ENCODE measurements around the gene CMTM4.
A peak's percentile ranks its signal among the peaks of the same experiment; 100 is the strongest.

CMTM4 gene

GRCh38 chr16:66605177-66605978, 91.2 kb downstream of the CMTM4 start:
- no peak for DNase-seq (ENCODE audit: low read depth, low spot score)
- TF ChIP-seq EZH2 (IDR thresholded peaks at IDR 0.05) (no peak), FOXP2 (optimal IDR thresholded peaks at IDR 0.05; ENCODE audit: control extremely low read depth, extremely low read length, insufficient read depth) (no peak), POLR2AphosphoS5 (IDR thresholded peaks at IDR 0.05; ENCODE audit: borderline replicate concordance, low read depth, low read length) (no peak)
- H3K36me3 ChIP-seq (ENCODE audit: insufficient read depth, low read length): peaks cover 11% of the 10 kb centered on the region; the same call in 1 of the 2 replicates
- no peaks in the 10 kb centered on the region for H3K9me3 ChIP-seq (ENCODE audit: low read depth, low read length)
- H3K4me3 ChIP-seq: peak overlapping the region; percentile 75
- H3K9ac ChIP-seq (ENCODE audit: insufficient read length): peak overlapping the region; percentile 69
- no peak overlapping the region for H3K27ac ChIP-seq

- Histone ChIP-seq H3K27ac (no peak within 1 kb of the TSS), H3K9ac (ENCODE audit: insufficient read length) (peak within 1 kb of the TSS; percentile 69), H3K4me3 (peak within 1 kb of the TSS; percentile 75), H3K9me3 (ENCODE audit: low read depth, low read length) (no peaks in the 10 kb centered on the region), H3K36me3 (ENCODE audit: insufficient read depth, low read length) (peaks cover 3% of the 10 kb centered on the region; the same call in 1 of the 2 replicates)
- no peak for DNase-seq (ENCODE audit: low read depth, low spot score)
- no peak for TF ChIP-seq FOXP2 (optimal IDR thresholded peaks at IDR 0.05; ENCODE audit: control extremely low read depth, extremely low read length, insufficient read depth)
- TF ChIP-seq EZH2 (IDR thresholded peaks at IDR 0.05): no peak
- no peak for TF ChIP-seq POLR2AphosphoS5 (IDR thresholded peaks at IDR 0.05; ENCODE audit: borderline replicate concordance, low read depth, low read length)
Observed at GRCh38 chr16:66604376-66605176, 92.0 kb downstream of the CMTM4 start, which contains the start of gene CMTM3. Gene CMTM3 (plus strand): TSS chr16:66604704. CDS start chr16:66604806, 102 bp downstream.

- no peak for DNase-seq (ENCODE audit: low read depth, low spot score)
- TF ChIP-seq EZH2 (IDR thresholded peaks at IDR 0.05) (no peak), POLR2AphosphoS5 (IDR thresholded peaks at IDR 0.05; ENCODE audit: borderline replicate concordance, low read depth, low read length) (no peak)
Observed at GRCh38 chr16:66603537-66604375, 92.8 kb downstream of the CMTM4 start.

GRCh38 chr16:66601471-66601870, 95.1 kb downstream of the CMTM4 start:
- Histone ChIP-seq H3K4me3 (no peak overlapping the region), H3K9ac (ENCODE audit: insufficient read length) (no peak overlapping the region), H3K27ac (no peak overlapping the region), H3K36me3 (ENCODE audit: insufficient read depth, low read length) (no peaks in the 10 kb centered on the region), H3K9me3 (ENCODE audit: low read depth, low read length) (no peaks in the 10 kb centered on the region)
- TF ChIP-seq EZH2 (IDR thresholded peaks at IDR 0.05): no peak
- TF ChIP-seq POLR2AphosphoS5 (IDR thresholded peaks at IDR 0.05; ENCODE audit: borderline replicate concordance, low read depth, low read length): no peak
- TF ChIP-seq FOXP2 (optimal IDR thresholded peaks at IDR 0.05; ENCODE audit: control extremely low read depth, extremely low read length, insufficient read depth): no peak
- no peak for DNase-seq (ENCODE audit: low read depth, low spot score)

More at GRCh38 chr16:66603537-66604375, 92.8 kb downstream of the CMTM4 start:
- no peaks in the 10 kb centered on the region for H3K9me3 ChIP-seq (ENCODE audit: low read depth, low read length)
- H3K9ac ChIP-seq (ENCODE audit: insufficient read length): peak overlapping the region; percentile 60
- H3K4me3 ChIP-seq: peak overlapping the region; percentile 75
- H3K27ac ChIP-seq: no peak overlapping the region
- H3K36me3 ChIP-seq (ENCODE audit: insufficient read depth, low read length): peaks cover under 1% of the 10 kb centered on the region; the same call in 1 of the 2 replicates

DNA sequence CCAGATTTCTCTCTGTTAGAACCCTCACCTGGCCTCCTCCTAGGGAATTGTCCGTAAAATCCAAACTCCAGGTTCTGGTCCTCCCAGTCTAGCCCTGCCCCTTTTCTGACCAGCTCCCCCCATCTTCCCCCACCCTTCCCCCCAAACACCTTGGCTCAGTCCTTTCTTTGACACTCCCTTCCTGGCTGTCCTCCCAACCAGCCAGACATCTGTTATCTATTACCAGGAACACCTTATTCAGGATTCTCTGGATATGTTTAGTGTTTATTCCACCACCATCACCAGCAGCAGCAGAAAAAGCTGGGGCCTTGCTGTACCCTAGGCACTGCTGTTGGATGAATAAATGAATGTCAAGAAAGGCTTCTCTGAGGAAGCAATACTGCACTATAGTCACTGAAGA, 96.1 kb downstream of the CMTM4 start:
- no peak overlapping the region for H3K9ac ChIP-seq (ENCODE audit: insufficient read length)
- TF ChIP-seq FOXP2 (optimal IDR thresholded peaks at IDR 0.05; ENCODE audit: control extremely low read depth, extremely low read length, insufficient read depth) (no peak), POLR2AphosphoS5 (IDR thresholded peaks at IDR 0.05; ENCODE audit: borderline replicate concordance, low read depth, low read length) (no peak), EZH2 (IDR thresholded peaks at IDR 0.05) (no peak)

GRCh38 chr16:66599726-66600125, 96.8 kb downstream of the CMTM4 start:
- Histone ChIP-seq H3K27ac (no peak overlapping the region), H3K9me3 (ENCODE audit: low read depth, low read length) (no peaks in the 10 kb centered on the region), H3K36me3 (ENCODE audit: insufficient read depth, low read length) (no peaks in the 10 kb centered on the region), H3K9ac (ENCODE audit: insufficient read length) (no peak overlapping the region), H3K4me3 (no peak overlapping the region)
- TF ChIP-seq EZH2 (IDR thresholded peaks at IDR 0.05): no peak
- TF ChIP-seq POLR2AphosphoS5 (IDR thresholded peaks at IDR 0.05; ENCODE audit: borderline replicate concordance, low read depth, low read length): no peak
- no peak for TF ChIP-seq FOXP2 (optimal IDR thresholded peaks at IDR 0.05; ENCODE audit: control extremely low read depth, extremely low read length, insufficient read depth)
- DNase-seq (ENCODE audit: low read depth, low spot score): no peak

More for the DNA sequence above, 96.1 kb downstream of the CMTM4 start:
- no peaks in the 10 kb centered on the region for H3K36me3 ChIP-seq (ENCODE audit: insufficient read depth, low read length)
- no peak for DNase-seq (ENCODE audit: low read depth, low spot score)
- H3K9me3 ChIP-seq (ENCODE audit: low read depth, low read length): no peaks in the 10 kb centered on the region
- H3K27ac ChIP-seq: no peak overlapping the region
- H3K4me3 ChIP-seq: no peak overlapping the region

- no peaks in the 10 kb centered on the region for H3K9me3 ChIP-seq (ENCODE audit: low read depth, low read length)
- H3K27ac ChIP-seq: no peak overlapping the region
- TF ChIP-seq POLR2AphosphoS5 (IDR thresholded peaks at IDR 0.05; ENCODE audit: borderline replicate concordance, low read depth, low read length) (no peak), FOXP2 (optimal IDR thresholded peaks at IDR 0.05; ENCODE audit: control extremely low read depth, extremely low read length, insufficient read depth) (no peak), EZH2 (IDR thresholded peaks at IDR 0.05) (no peak)
- no peak overlapping the region for H3K4me3 ChIP-seq
- H3K36me3 ChIP-seq (ENCODE audit: insufficient read depth, low read length): no peaks in the 10 kb centered on the region
- no peak overlapping the region for H3K9ac ChIP-seq (ENCODE audit: insufficient read length)
- DNase-seq (ENCODE audit: low read depth, low spot score): no peak
Observed at GRCh38 chr16:66598111-66598510, 98.4 kb downstream of the CMTM4 start.

All from SK-N-MC (cell line).